H1 (cell line): ENCODE data around the gene CFAP58. TPM values are rescaled to one million over a fixed set of nuclear protein-coding genes. Genes with fewer than 3 reads are reported as not detected.

Source experiments
- BCL11A ChIP-seq, 2 experiments: IDR thresholded peaks; one replicate each; pipeline ENCODE4 v1.6.1; 2011; ENCODE audit warnings: low read depth in 2 of 2, low read length in 2 of 2, mild to moderate bottlenecking in 2 of 2
- EZH2 ChIP-seq: fragments of 200-600 bp; sonication (generic); IDR thresholded peaks from 2 replicates; pipeline ENCODE4 v1.7.1; 2012; ENCODE audit warnings: low read depth, mild to moderate bottlenecking, moderate library complexity, low read length, inconsistent platforms; ENCODE audit not compliant: severe bottlenecking
- JUN ChIP-seq: IDR thresholded peaks from 2 replicates; pipeline ENCODE4 v1.6.1; 2011; ENCODE audit warnings: low read depth, mild to moderate bottlenecking, improper control_type of control experiment, low read length
- KDM5A ChIP-seq: fragments of 200-600 bp; IDR thresholded peaks from 2 replicates; pipeline ENCODE4 v1.7.1; 2012; ENCODE audit warnings: mild to moderate bottlenecking, low read length, inconsistent platforms, mixed read lengths
- POLR2A ChIP-seq, 2 experiments: IDR thresholded peaks; 1 replicate in 1 of 2; 2 replicates in 1 of 2; pipeline ENCODE4 v1.6.1; 2011; ENCODE audit warnings: low read depth in 2 of 2, low read length in 2 of 2, mild to moderate bottlenecking in 2 of 2; ENCODE audit errors: control extremely low read depth in 1 of 2
- RAD21 ChIP-seq, 2 experiments: IDR thresholded peaks in 1 of 2; conservative IDR thresholded peaks in 1 of 2; 2 replicates each; pipeline ENCODE4 v1.6.1; 2011; ENCODE audit warnings: low read depth in 2 of 2, low read length in 2 of 2, improper control_type of control experiment in 1 of 2, inconsistent platforms in 1 of 2, mild to moderate bottlenecking in 1 of 2, moderate library complexity in 1 of 2
- RXRA ChIP-seq: IDR thresholded peaks from 2 replicates; pipeline ENCODE4 v1.6.1; 2011; ENCODE audit warnings: low read depth, mild to moderate bottlenecking, low read length, moderate library complexity; ENCODE audit not compliant: insufficient read depth
- SIN3A ChIP-seq, 2 experiments: IDR thresholded peaks in 1 of 2; conservative IDR thresholded peaks in 1 of 2; 2 replicates each; pipeline ENCODE4 v1.6.1; 2011 to 2012; ENCODE audit warnings: low read length in 2 of 2, improper control_type of control experiment in 1 of 2, low read depth in 1 of 2, mild to moderate bottlenecking in 1 of 2
- SIX5 ChIP-seq: IDR thresholded peaks from 2 replicates; pipeline ENCODE4 v1.6.1; 2011; ENCODE audit warnings: mild to moderate bottlenecking, low read depth, low read length
- TAF1 ChIP-seq: IDR thresholded peaks from 2 replicates; pipeline ENCODE4 v1.6.1; 2011; ENCODE audit warnings: mild to moderate bottlenecking, low read depth, low read length
- polyA plus RNA-seq, 7 experiments: library from polyadenylated mRNA; depleted of rRNA in 3 of 7; stranded (reverse) in 5 of 7; unstranded in 2 of 7; fragments of >200 nt in 5 of 7; fragments of 200-250 nt in 2 of 7; gene quantifications; 1 replicate in 5 of 7; 2 replicates in 1 of 7; 4 replicates in 1 of 7; pipeline versions ENCODE4 v1.2.1 to v1.2.3, GENCODE V29; 2011 to 2013; ENCODE audit warnings: missing spikeins in 2 of 7, mixed read lengths in 2 of 7
- total RNA-seq: library from RNA; stranded (reverse); fragmentation: NEBNext Ultra II Directional; extraction: Animal tissue kit (Norgen Biotek cat#: 25700); gene quantifications from 2 replicates; pipeline ENCODE4 v1.2.1, GENCODE V29; 2021
- TF ChIP-seq, protein P1 (sequence below): fragments of 300-600 bp; sonication (generic); IDR thresholded peaks from 2 replicates; pipeline ENCODE4 v1.7.1; 2012; ENCODE audit warnings: low read length, moderate library complexity, mild to moderate bottlenecking, inconsistent platforms; ENCODE audit not compliant: insufficient replicate concordance
- TF ChIP-seq, protein P2 (sequence below): IDR thresholded peaks from 2 replicates; pipeline ENCODE4 v1.6.1; 2012; ENCODE audit warnings: inconsistent platforms

CFAP58 gene
- total and polyA plus RNA-seq, 2 of the 8 experiments (the other 6 are each of a cell fraction or from before 2014, with no cell fraction given): 0.32 to 0.71 TPM

DNA sequence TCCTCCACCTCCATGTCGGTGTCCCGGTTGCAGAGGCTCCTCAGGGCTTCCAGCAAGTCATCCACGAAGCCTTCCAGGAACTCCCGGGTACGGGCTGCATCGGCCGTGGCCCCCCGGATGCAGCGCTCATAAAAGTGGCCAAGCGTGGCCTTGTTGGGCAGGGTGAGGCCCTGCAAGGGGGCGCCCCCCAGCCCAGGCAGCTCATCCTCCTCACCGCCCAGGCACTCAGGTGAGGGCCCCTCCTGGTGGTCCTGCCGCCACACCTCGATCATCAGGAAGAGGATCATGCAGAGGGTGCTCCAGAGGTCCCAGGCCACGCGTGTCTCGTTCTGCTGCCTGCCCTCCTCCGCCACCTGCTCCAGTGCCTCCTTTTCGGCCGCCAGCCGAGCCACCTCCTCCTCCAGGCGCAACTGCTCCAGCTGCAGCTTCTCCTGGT is 38.1 kb upstream of the CFAP58 start (continued):
- TF ChIP-seq, protein P1, sequence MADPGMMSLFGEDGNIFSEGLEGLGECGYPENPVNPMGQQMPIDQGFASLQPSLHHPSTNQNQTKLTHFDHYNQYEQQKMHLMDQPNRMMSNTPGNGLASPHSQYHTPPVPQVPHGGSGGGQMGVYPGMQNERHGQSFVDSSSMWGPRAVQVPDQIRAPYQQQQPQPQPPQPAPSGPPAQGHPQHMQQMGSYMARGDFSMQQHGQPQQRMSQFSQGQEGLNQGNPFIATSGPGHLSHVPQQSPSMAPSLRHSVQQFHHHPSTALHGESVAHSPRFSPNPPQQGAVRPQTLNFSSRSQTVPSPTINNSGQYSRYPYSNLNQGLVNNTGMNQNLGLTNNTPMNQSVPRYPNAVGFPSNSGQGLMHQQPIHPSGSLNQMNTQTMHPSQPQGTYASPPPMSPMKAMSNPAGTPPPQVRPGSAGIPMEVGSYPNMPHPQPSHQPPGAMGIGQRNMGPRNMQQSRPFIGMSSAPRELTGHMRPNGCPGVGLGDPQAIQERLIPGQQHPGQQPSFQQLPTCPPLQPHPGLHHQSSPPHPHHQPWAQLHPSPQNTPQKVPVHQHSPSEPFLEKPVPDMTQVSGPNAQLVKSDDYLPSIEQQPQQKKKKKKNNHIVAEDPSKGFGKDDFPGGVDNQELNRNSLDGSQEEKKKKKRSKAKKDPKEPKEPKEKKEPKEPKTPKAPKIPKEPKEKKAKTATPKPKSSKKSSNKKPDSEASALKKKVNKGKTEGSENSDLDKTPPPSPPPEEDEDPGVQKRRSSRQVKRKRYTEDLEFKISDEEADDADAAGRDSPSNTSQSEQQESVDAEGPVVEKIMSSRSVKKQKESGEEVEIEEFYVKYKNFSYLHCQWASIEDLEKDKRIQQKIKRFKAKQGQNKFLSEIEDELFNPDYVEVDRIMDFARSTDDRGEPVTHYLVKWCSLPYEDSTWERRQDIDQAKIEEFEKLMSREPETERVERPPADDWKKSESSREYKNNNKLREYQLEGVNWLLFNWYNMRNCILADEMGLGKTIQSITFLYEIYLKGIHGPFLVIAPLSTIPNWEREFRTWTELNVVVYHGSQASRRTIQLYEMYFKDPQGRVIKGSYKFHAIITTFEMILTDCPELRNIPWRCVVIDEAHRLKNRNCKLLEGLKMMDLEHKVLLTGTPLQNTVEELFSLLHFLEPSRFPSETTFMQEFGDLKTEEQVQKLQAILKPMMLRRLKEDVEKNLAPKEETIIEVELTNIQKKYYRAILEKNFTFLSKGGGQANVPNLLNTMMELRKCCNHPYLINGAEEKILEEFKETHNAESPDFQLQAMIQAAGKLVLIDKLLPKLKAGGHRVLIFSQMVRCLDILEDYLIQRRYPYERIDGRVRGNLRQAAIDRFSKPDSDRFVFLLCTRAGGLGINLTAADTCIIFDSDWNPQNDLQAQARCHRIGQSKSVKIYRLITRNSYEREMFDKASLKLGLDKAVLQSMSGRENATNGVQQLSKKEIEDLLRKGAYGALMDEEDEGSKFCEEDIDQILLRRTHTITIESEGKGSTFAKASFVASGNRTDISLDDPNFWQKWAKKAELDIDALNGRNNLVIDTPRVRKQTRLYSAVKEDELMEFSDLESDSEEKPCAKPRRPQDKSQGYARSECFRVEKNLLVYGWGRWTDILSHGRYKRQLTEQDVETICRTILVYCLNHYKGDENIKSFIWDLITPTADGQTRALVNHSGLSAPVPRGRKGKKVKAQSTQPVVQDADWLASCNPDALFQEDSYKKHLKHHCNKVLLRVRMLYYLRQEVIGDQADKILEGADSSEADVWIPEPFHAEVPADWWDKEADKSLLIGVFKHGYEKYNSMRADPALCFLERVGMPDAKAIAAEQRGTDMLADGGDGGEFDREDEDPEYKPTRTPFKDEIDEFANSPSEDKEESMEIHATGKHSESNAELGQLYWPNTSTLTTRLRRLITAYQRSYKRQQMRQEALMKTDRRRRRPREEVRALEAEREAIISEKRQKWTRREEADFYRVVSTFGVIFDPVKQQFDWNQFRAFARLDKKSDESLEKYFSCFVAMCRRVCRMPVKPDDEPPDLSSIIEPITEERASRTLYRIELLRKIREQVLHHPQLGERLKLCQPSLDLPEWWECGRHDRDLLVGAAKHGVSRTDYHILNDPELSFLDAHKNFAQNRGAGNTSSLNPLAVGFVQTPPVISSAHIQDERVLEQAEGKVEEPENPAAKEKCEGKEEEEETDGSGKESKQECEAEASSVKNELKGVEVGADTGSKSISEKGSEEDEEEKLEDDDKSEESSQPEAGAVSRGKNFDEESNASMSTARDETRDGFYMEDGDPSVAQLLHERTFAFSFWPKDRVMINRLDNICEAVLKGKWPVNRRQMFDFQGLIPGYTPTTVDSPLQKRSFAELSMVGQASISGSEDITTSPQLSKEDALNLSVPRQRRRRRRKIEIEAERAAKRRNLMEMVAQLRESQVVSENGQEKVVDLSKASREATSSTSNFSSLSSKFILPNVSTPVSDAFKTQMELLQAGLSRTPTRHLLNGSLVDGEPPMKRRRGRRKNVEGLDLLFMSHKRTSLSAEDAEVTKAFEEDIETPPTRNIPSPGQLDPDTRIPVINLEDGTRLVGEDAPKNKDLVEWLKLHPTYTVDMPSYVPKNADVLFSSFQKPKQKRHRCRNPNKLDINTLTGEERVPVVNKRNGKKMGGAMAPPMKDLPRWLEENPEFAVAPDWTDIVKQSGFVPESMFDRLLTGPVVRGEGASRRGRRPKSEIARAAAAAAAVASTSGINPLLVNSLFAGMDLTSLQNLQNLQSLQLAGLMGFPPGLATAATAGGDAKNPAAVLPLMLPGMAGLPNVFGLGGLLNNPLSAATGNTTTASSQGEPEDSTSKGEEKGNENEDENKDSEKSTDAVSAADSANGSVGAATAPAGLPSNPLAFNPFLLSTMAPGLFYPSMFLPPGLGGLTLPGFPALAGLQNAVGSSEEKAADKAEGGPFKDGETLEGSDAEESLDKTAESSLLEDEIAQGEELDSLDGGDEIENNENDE: no peak
- no peak for TF ChIP-seq POLR2A (IDR thresholded peaks at IDR 0.05; ENCODE audit: control extremely low read depth in 1 of 2, low read depth in 2 of 2, low read length in 2 of 2)
- TF ChIP-seq RAD21 (IDR thresholded peaks at IDR 0.05 in 1 of 2, conservative IDR thresholded peaks at IDR 0.05 in 1 of 2; ENCODE audit: low read depth in 2 of 2, low read length in 2 of 2): no peak
- no peak for TF ChIP-seq RXRA
- TF ChIP-seq EZH2: no peak
- no peak for TF ChIP-seq SIX5
- no peak for TF ChIP-seq BCL11A (IDR thresholded peaks at IDR 0.05; ENCODE audit: low read depth in 2 of 2, low read length in 2 of 2)
- TF ChIP-seq, protein P2, sequence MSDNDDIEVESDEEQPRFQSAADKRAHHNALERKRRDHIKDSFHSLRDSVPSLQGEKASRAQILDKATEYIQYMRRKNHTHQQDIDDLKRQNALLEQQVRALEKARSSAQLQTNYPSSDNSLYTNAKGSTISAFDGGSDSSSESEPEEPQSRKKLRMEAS: no peak
- no peak for TF ChIP-seq TAF1
- no peak for TF ChIP-seq SIN3A (conservative IDR thresholded peaks at IDR 0.05 in 1 of 2, IDR thresholded peaks at IDR 0.05 in 1 of 2; ENCODE audit: low read depth in 1 of 2, low read length in 2 of 2)
- no peak for TF ChIP-seq JUN
- TF ChIP-seq KDM5A: no peak
